Activated CD4-positive, alpha-beta T cell treated with anti-CD3 and anti-CD28 coated beads for 4 hours (primary cell): ENCODE results near the gene S100A7A.
"Not testable (repeated sequence)": the region's sequence is repeated elsewhere in the genome, so short reads cannot be mapped to it uniquely, and the experiment has no call there.

Source experiments
- DNase-seq, 2 donors: peaks; one replicate each; pipeline ENCODE4 v3.0.0-alpha.2; 2020

S100A7A gene

GRCh38 chr1:153395776-153396175, 20.5 kb upstream of the S100A7A start:
- no peak for DNase-seq

GRCh38 chr1:153396461-153396860, 19.9 kb upstream of the S100A7A start:
- no peak for DNase-seq

GRCh38 chr1:153397051-153397923, 19.0 kb upstream of the S100A7A start:
- no peak for DNase-seq

GRCh38 chr1:153397924-153398651, 18.2 kb upstream of the S100A7A start:
- DNase-seq, result no peak

- no peak for DNase-seq
Observed at GRCh38 chr1:153399401-153400055, 16.8 kb upstream of the S100A7A start.

GRCh38 chr1:153400244-153400643, 16.1 kb upstream of the S100A7A start:
- DNase-seq, result no peak

- no peak for DNase-seq
Observed at GRCh38 chr1:153401461-153401860, 14.9 kb upstream of the S100A7A start.

- DNase-seq, result no peak
Observed at GRCh38 chr1:153402226-153402625, 14.1 kb upstream of the S100A7A start.

- DNase-seq, result no peak
Observed at GRCh38 chr1:153403421-153404085, 12.8 kb upstream of the S100A7A start.

GRCh38 chr1:153404086-153404635, 12.2 kb upstream of the S100A7A start:
- DNase-seq, result no peak

GRCh38 chr1:153404768-153405167, 11.6 kb upstream of the S100A7A start:
- DNase-seq, result peak; percentile 30 to 45

- not testable (repeated sequence) for DNase-seq
Observed at GRCh38 chr1:153405825-153406599, 10.3 kb upstream of the S100A7A start.

GRCh38 chr1:153407274-153407673, 9.0 kb upstream of the S100A7A start:
- DNase-seq, result not testable (repeated sequence)

GRCh38 chr1:153413961-153414360, 2.4 kb upstream of the S100A7A start:
- not testable (repeated sequence) for DNase-seq

- DNase-seq, result no peak
Observed at GRCh38 chr1:153417136-153417888, 992 bp downstream of the S100A7A start.

- not testable (repeated sequence) for DNase-seq
Observed at GRCh38 chr1:153418758-153419435, 2.6 kb downstream of the S100A7A start.

GRCh38 chr1:153419436-153419793, 3.1 kb downstream of the S100A7A start:
- DNase-seq, result not testable (repeated sequence)

- DNase-seq, result no peak
Observed at GRCh38 chr1:153420306-153420705, 4.0 kb downstream of the S100A7A start.

GRCh38 chr1:153422450-153423068, 6.2 kb downstream of the S100A7A start:
- DNase-seq, result peak; percentile 51 to 63

- DNase-seq, result no peak
Observed at GRCh38 chr1:153426809-153427208, 10.5 kb downstream of the S100A7A start.
